Right lobe of liver (tissue), 6 donors: Measurements from ENCODE around the gene SLC2A4RG. TPM values are rescaled to one million over a fixed set of nuclear protein-coding genes. Genes with fewer than 3 reads are reported as not detected.
"Not testable (repeated sequence)": the region's sequence is repeated elsewhere in the genome, so short reads cannot be mapped to it uniquely, and the experiment has no call there.

Source experiments
- ATAC-seq, 4 donors: fragments of 200-7000 bp; cut with Tn5 transposase; one replicate each; pipeline ENCODE4 v1.9.1; 2020; ENCODE audit warnings: mild to moderate bottlenecking in 4 of 4, moderate library complexity in 4 of 4
- DNase-seq, 3 donors: peaks; one replicate each; pipeline ENCODE4 v3.0.0-alpha.2; 2020
- H3K27ac ChIP-seq, 3 donors: fragments of 200-600 bp; one replicate each; pipeline ENCODE4 v1.8.0; 2022
- H3K27me3 ChIP-seq, 2 donors: fragments of 200-600 bp; one replicate each; pipeline ENCODE4 v1.8.0; 2022
- H3K36me3 ChIP-seq, 4 donors: fragments of 200-600 bp; sonication (generic) in 1 of 4; one replicate each; pipeline versions ENCODE4 v1.5.1 to v1.8.0; 2017 to 2022; ENCODE audit warnings: control low read depth in 1 of 4
- H3K4me1 ChIP-seq, 4 donors: fragments of 200-600 bp; sonication (generic) in 1 of 4; one replicate each; pipeline versions ENCODE4 v1.5.1 to v1.8.0; 2017 to 2022; ENCODE audit warnings: control low read depth in 1 of 4
- H3K4me3 ChIP-seq, 3 donors: fragments of 200-600 bp; one replicate each; pipeline ENCODE4 v1.8.0; 2022
- H3K9me3 ChIP-seq, 4 donors: fragments of 200-600 bp; sonication (generic) in 1 of 4; one replicate each; pipeline versions ENCODE4 v1.5.1 to v1.8.0; 2017 to 2022; ENCODE audit warnings: control low read depth in 1 of 4
- POLR2A ChIP-seq: fragments of 450-650 bp; IDR thresholded peaks from one replicate; pipeline ENCODE4 v1.6.1; 2017; ENCODE audit warnings: antibody characterized with exemption, mild to moderate bottlenecking
- WGBS: methylation state at CpG from one replicate; pipeline ENCODE4 v1.1.6; 2018; ENCODE audit warnings: low coverage, low lambda C conversion rate; ENCODE audit not compliant: insufficient coverage; ENCODE audit errors: missing lambda C conversion rate; 5-methylcytosine and 5-hydroxymethylcytosine counted together
- intact Hi-C, 2 donors: fragments of 100-400 bp; cut with DNase I; formaldehyde crosslinking; loops; one replicate each; pipeline versions ENCODE4 v1.11.2 to v1.14.1; 2022
- total RNA-seq, 6 experiments: library from RNA; depleted of rRNA in 2 of 6; stranded (reverse); fragments of >200 nt in 2 of 6; fragmentation: NEBNext Ultra II Directional in 3 of 6; extraction: Animal tissue kit (Norgen Biotek cat#: 25700) in 3 of 6; gene quantifications; one replicate each; pipeline versions ENCODE4 v1.1.0 to v1.2.4, GENCODE V29; 2016 to 2023
- TF ChIP-seq, protein P1 (sequence below), 4 donors: fragments of 200-600 bp in 3 of 4; fragments of 450-650 bp in 1 of 4; IDR thresholded peaks; one replicate each; pipeline versions ENCODE4 v1.5.1 to v1.8.0; 2016 to 2022; ENCODE audit warnings: antibody characterized with exemption in 4 of 4, mild to moderate bottlenecking in 2 of 4
- donor health status: DM: no; HTN: yes; CAD: no.
- donor health status: DM: no; HTN: no; CAD: no.
- donor health status: DM: no; HTN: no; CAD: no.
- donor health status: DM: no; HTN: yes; CAD: no.
- donor health status: DM: no; HTN: yes; CAD: no.

The SLC2A4RG gene
- total RNA-seq, 6 experiments from 2014 or later = 36.0 to 180 (median 73.8) TPM

DNA sequence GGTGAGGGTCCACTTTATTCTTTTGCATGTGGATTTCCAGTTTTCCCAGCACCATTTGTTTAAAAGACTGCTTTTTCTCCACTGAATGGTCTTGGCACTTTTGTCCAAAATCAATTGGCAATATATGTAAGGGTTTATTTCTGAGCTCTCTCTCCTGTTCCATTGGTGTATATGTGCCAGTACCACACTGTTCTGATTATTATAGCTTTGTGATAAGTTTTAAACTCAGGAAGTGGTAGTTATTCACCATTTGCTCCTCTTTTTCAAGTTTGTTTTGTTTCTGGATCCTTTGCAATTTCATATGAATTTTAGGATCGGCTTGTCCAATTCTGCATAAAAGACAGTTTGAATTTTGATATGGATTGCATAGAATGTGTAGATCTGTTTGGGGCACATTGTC, 27.4 kb upstream of the SLC2A4RG start:
- intact Hi-C loops = no loop called here
- H3K4me1 ChIP-seq = peaks cover 0 to 10% (median 4%) of the 10 kb centered on the region in 4 donors
- WGBS = 100% methylated on average over 1 of the region's 1 CpG
- no peak overlapping the region for H3K4me3 ChIP-seq
- ATAC-seq = no peak
- H3K9me3 ChIP-seq = no peaks in the 10 kb centered on the region
- TF ChIP-seq POLR2A = no peak
- TF ChIP-seq, protein P1, sequence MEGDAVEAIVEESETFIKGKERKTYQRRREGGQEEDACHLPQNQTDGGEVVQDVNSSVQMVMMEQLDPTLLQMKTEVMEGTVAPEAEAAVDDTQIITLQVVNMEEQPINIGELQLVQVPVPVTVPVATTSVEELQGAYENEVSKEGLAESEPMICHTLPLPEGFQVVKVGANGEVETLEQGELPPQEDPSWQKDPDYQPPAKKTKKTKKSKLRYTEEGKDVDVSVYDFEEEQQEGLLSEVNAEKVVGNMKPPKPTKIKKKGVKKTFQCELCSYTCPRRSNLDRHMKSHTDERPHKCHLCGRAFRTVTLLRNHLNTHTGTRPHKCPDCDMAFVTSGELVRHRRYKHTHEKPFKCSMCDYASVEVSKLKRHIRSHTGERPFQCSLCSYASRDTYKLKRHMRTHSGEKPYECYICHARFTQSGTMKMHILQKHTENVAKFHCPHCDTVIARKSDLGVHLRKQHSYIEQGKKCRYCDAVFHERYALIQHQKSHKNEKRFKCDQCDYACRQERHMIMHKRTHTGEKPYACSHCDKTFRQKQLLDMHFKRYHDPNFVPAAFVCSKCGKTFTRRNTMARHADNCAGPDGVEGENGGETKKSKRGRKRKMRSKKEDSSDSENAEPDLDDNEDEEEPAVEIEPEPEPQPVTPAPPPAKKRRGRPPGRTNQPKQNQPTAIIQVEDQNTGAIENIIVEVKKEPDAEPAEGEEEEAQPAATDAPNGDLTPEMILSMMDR (IDR thresholded peaks at IDR 0.05) = no peak
- H3K27me3 ChIP-seq = no peaks in the 10 kb centered on the region
- no peak for DNase-seq
- H3K36me3 ChIP-seq = peaks cover 0 to 4% (median 1%) of the 10 kb centered on the region in 4 donors
- no peak overlapping the region for H3K27ac ChIP-seq

DNA sequence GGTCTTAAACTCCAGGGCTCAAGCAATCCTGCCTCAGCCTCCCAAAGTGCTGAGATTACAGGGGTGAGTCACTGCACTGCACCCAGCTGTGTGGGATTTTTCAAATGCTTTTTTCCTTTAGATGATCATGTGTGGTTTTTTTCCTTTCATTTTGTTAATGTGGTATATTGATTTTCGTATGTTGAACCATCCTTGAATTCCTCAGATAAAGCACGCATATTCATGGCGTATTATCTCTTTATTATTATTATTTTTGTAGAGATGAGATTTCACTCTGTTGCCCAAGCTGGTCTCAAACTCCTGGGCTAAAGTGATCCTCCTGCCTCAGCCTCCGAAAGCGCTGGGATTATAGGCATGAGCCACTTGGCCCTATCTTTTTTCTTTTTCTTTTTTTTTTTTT, 24.7 kb upstream of the SLC2A4RG start:
- WGBS = 96% methylated on average over 5 of the region's 5 CpGs
- no peak overlapping the region for H3K4me3 ChIP-seq
- H3K27ac ChIP-seq = no peak overlapping the region
- intact Hi-C loops = no loop called here
- no peaks in the 10 kb centered on the region for H3K9me3 ChIP-seq
- ATAC-seq = no peak
- peaks cover 0 to 11% (median 1%) of the 10 kb centered on the region in 4 donors for H3K36me3 ChIP-seq
- DNase-seq = no peak
- H3K27me3 ChIP-seq = no peaks in the 10 kb centered on the region
- H3K4me1 ChIP-seq = no peaks in the 10 kb centered on the region
- TF ChIP-seq, protein P1 (IDR thresholded peaks at IDR 0.05) = no peak
- TF ChIP-seq POLR2A = no peak

DNA sequence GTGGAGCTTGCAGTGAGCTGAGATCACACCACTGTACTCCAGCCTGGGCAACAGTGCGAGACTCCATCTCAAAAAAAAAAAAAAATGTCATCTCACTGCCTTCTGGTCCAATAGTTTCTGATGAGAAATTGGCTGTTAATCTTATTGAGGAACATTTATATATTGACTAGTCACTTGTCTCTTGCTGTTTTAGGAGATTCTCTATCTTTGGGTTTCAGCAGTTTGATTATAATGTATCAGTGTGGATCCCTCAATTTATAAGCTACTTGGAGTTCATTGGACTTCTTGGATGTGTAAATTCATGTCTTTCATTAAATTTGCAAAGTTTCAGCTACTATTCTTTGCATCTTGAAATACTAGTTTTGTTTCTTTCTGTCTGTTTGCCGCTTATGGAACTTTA, 20.6 kb upstream of the SLC2A4RG start:
- H3K27ac ChIP-seq = no peak overlapping the region
- no peaks in the 10 kb centered on the region for H3K4me1 ChIP-seq
- intact Hi-C loops = no loop called here
- H3K27me3 ChIP-seq = no peaks in the 10 kb centered on the region
- TF ChIP-seq, protein P1 (IDR thresholded peaks at IDR 0.05) = no peak
- no peak for TF ChIP-seq POLR2A
- peaks cover 0 to 14% (median 7%) of the 10 kb centered on the region in 4 donors for H3K36me3 ChIP-seq
- H3K9me3 ChIP-seq = no peaks in the 10 kb centered on the region
- ATAC-seq = no peak
- 89% methylated on average over 1 of the region's 2 CpGs for WGBS
- DNase-seq = no peak
- H3K4me3 ChIP-seq = no peak overlapping the region

DNA sequence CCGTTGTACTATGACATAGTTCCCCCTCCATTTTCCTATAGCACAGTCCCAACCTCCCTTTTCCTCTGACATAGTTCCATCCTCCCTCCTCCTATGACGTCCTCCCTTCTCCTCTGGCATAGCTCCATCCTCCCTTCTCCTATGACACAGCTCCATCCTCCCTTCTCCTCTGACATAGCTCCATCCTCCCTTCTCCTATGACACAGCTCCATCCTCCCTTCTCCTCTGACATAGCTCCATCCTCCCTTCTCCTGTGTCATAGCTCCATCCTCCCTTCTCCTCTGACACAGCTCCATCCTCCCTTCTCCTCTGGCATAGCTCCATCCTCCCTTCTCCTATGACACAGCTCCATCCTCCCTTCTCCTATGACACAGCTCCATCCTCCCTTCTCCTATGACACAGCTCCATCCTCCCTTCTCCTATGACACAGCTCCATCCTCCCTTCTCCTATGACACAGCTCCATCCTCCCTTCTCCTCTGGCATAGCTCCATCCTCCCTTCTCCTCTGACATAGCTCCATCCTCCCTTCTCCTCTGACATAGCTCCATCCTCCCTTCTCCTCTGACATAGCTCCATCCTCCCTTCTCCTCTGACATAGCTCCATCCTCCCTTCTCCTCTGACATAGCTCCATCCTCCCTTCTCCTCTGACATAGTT, 16.5 kb upstream of the SLC2A4RG start:
- H3K27me3 ChIP-seq, H3K36me3 ChIP-seq, H3K9me3 ChIP-seq, H3K4me3 ChIP-seq, intact Hi-C loops, DNase-seq, H3K27ac ChIP-seq, ATAC-seq: not testable (repeated sequence)
- 63% methylated on average over 1 of the region's 2 CpGs for WGBS
- peaks cover 0 to 17% (median 3%) of the 10 kb centered on the region in 4 donors for H3K4me1 ChIP-seq

DNA sequence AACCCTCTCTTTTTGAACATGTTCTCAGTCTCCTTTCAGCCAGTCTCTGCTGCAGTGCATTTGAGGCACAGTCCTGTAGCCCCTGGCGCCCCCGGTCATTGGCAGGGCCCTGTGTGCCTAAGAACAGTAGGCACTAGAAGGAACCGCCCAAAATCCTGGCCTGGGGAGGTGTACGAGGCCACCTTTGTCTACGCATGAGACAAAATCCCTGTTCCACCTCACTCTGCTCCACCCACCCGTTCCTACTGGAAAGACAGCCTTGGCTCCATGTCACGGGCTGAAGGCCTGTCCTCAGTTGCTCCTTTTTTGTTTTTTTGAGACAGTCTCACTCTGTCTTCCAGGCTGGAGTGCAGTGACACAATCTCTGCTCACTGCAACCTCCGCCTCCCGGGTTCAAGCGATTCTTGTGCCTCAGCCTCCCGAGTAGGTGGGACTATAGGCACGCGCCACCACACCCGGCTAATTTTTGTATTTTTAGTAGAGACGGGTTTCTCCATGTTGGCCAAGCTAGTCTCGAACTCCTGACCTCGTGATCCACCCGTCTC, 9.3 kb upstream of the SLC2A4RG start:
- intact Hi-C loops = not testable (repeated sequence)

More for the DNA sequence above, 9.3 kb upstream of the SLC2A4RG start:
- DNase-seq = peak in 1 of 3 donors; percentile 30
- not testable (repeated sequence) for H3K27me3 ChIP-seq, H3K36me3 ChIP-seq, H3K27ac ChIP-seq, ATAC-seq, H3K4me3 ChIP-seq, H3K9me3 ChIP-seq
- peaks cover 0 to 44% (median 14%) of the 10 kb centered on the region in 4 donors for H3K4me1 ChIP-seq
- 73% methylated on average over 13 of the region's 18 CpGs for WGBS
